GM19023 (cell line): ENCODE results near the gene POC1A.

Source experiments
- ATAC-seq: cut with Tn5 transposase; IDR thresholded peaks from one replicate; pipeline ENCODE4 v1.9.1; 2021; ENCODE audit warnings: mild to moderate bottlenecking, moderate library complexity; ENCODE audit not compliant: unreplicated experiment

Gene POC1A

GRCh38 chr3:52088445-52089367 is 65.5 kb downstream of the POC1A start:
- no peak for ATAC-seq

DNA sequence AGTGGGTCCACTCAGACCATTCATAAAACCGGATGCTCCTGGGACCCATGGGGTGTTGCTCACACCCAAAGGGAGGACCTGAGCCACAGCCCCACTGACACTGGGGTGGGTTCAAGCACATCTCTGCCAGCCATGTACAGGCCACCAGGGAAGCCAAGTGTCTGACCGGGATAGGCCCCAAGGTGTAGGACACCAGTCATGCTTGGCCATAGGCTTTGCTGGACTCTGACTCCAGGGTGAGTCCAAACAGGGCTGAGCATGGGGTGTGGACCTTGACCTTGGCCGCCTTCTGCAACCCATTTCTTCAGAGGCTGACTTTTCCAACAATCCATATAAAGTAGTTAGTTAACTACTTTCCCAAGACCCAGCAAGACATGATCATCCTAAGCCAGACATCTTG is 66.5 kb downstream of the POC1A start:
- no peak for ATAC-seq

GRCh38 chr3:52086976-52087663 is 67.1 kb downstream of the POC1A start:
- ATAC-seq, result no peak

DNA sequence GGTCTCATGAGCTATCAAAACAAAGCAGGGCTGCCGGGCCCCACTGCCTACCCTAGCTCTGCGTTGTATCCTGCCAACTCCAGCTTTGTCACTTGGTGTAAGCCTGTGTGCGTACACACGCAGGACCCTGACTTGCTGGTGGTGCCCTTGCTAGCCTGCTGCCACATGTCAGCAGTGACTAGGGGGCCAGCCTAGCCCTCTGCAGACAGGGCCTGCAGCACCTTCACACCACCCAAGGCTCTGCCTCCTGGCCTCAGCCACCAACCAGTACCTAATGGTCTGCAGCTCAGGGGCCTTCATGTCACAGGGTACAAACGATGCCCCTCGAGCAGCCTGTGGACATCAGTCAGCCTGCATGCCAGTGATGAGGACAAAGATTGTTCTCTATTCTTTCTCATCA is 67.8 kb downstream of the POC1A start:
- no peak for ATAC-seq

GRCh38 chr3:52085681-52086282 is 68.4 kb downstream of the POC1A start:
- no peak for ATAC-seq

DNA sequence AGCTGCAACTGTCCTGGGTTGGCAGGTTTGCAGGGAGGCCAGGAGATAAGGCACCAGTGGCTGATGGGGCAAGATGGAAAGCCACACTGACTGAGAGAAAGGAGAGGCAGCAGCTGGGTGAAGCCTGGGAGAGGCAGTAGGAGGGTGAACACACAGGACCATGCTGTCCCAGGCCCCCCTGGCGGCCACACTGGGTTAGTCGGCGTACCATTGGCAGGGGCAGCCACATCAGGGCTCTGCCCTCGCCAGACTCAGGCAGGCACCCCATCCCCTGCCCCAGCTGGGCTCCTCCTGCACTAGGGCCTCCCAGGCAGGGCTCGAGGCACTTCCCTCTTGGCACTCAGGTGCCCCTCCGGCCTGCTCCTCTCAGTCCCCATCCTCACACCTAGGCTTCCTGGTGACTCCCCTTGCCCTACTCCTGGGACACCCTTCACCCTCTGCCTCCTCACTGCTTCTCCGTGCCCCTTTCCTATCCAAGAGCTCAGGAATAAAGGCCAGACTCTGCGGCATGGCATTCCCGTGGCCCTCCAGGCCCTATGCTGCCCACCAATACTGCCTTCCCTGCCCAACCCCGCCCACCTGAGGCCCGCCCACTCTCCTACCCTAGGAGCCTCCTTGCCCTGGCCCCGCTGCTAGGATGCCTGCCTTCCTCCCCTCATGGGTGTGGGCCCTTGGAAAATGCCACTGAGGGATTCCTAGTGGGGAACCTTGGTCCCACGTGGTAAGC is 69.1 kb downstream of the POC1A start:
- ATAC-seq, result no peak

- ATAC-seq, result no peak
Observed at GRCh38 chr3:52084216-52084945, 69.8 kb downstream of the POC1A start.

DNA sequence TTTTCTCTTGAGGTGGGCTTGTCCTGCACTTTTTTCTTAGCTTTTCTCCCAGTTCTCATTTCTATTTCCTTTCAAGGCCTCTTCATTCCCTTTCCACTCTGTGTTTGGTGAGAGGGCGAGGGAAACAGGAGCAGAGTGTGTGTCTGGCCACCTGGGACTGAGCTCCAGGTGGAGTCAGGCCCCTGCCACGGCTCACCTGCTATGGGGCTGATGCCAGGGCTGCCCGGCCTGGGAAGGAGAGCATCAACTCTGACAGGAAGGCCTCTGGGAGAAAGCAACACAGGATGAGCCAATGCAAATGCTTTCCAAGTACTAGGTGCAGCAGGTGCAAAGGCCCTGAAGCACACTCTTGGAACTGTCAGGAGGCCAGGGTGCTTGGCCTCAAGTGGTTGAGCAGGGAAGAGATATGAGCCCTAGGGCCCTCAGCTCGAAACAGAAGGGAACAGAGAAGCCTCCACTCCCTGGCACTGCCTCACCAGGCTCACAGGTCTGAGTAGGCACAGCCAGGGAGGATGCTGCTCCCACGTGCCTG is 70.6 kb downstream of the POC1A start:
- no peak for ATAC-seq

- ATAC-seq, result no peak
Observed at GRCh38 chr3:52082951-52083350, 71.3 kb downstream of the POC1A start.

- ATAC-seq, result no peak
Observed at GRCh38 chr3:52080830-52081719, 73.1 kb downstream of the POC1A start.

GRCh38 chr3:52079958-52080357 is 74.3 kb downstream of the POC1A start:
- ATAC-seq, result no peak

GRCh38 chr3:52078781-52079560 is 75.3 kb downstream of the POC1A start:
- ATAC-seq, result no peak

GRCh38 chr3:52077925-52078324 is 76.3 kb downstream of the POC1A start:
- ATAC-seq, result no peak

DNA sequence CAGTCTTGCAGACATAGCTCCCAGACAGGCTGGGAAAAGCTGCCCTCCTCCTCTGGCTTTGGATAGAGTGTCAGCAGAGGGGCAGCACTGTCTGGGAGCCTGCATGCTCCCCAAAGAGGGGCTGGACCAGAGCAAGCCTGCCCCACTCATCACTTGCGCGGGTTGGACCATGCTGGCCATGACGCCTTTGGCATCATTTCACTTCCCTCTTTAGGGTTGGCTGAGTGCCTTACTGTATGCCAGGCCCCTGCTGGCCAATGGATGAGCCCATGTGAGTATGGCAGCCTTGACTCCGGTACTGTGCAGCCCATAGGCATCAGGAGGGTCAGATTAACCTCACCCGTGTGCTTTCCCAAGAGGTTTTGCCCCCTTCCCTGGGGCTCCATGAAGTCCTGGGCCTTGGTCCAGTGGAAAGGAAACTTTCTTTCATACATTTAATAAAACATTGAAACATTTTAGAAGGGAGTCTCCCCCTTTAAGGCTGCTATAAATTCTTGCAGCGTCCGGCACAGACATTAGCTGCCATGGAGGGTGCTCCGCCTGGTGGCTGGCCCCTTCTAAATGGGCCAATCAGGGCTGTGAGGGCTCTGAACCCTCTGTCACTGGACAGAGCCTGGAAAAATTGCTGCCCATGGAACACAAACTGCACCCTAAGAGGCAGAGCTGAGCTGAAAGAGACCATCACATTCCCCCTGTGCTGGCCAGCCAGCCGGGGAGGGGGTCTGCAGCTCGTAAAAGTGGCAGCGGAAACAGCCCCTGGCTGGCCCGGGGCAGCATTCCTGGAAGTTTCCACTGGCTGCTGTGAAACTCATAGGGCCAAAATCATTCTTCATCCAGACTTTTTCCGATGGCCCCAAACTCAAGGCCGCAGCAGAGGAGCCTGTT is 77.1 kb downstream of the POC1A start:
- ATAC-seq, result no peak

- ATAC-seq, result no peak
Observed at GRCh38 chr3:52073490-52073889, 80.7 kb downstream of the POC1A start.

DNA sequence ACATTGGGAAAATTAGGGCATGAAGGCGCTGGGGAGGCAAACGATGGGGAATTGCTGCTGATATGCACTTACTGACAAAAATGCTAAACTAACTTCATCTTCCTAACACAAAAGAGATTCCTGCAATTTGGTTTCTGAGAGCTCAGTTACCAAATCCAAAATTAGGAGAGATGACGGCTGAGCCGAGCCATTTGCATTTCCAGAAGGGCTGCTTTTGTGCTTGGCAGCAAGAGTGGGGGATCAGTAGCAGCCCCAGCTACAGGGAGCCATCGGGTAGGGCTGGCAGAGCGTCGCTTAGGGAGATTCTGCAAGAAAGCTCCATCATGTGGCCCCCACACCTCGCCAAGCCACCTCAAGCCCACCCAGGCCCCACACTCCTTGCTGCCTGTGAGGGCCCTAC is 81.8 kb downstream of the POC1A start:
- no peak for ATAC-seq

DNA sequence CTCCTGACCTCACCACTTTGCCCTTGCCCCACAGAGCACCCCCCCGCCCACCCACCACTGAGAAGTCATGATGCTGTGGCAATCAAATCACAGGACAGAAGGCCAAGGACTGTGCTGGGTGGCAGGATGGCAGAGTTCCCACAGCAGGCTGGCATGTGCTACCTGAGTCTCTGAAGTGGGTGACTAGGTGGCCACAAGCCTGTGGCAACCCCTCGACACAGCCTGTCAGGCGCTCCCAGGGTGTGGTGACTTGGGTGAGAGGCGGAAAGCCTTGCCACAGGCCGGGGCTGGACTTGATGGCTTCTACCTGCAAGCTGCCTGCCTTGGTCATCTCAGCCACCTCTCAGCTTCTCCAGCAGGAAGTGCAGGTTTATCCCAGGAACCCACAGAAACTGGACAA is 82.2 kb downstream of the POC1A start:
- ATAC-seq, result no peak
